Measurements from ENCODE around the gene SOAT2. TPM values are rescaled to one million over a fixed set of nuclear protein-coding genes. Genes with fewer than 3 reads are reported as not detected.

The SOAT2 gene
- total RNA-seq, 1 experiment from 2014 or later: not detected

DNA sequence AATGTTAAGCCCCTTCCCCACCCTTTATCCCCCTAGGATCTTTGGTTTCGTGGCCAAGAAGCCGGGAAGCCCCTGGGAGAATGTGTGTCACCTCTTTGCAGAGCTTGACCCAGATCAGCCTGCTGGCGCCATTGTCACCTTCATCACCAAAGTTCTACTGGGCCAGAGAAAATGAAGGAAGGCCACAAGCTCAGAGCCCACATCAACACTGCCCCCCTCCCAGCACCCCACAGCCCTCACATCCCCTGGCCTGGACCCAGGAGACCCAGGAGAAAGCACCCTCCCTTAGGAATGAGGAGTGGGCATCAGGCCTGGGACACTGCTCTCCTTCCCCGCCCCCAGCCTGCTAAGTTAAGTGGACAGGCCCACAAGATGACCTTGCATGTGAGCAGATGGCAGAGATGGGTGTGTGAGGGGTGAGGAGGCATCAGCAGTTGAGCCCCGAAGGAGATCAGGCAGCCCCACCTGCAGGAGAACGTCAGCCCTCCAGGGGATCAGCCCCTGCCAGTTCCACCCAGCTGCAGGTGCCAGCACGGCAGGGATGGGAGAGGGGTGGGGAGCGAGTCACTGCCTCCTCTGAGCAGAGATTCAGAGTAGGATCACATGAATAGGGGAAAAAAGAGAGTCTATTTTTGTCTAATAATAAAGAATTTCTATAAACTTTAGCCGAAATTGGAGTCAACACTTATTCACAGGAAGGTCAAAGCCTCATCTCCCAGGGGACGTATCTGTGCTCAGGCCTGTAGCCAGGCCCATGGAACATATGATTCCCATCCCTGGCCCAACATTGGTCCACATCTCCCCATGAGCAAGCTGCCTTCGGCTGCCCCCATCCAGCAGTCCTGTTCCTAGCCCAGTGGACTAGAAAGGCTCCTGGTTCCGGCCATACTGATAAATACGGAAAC lies 39.3 kb upstream of the SOAT2 start:
- Histone ChIP-seq H3K56ac (ENCODE audit: insufficient read length, low read depth, low read length) (no peak overlapping the region), H3K4me2 (ENCODE audit: insufficient read depth, insufficient read length, low read length) (no peak overlapping the region), H3K27me3 (ENCODE audit: insufficient read depth, low read length) (peaks cover 2% of the 10 kb centered on the region; the same call in 1 of the 2 replicates), H2AK5ac (ENCODE audit: insufficient read length, low read length) (no peak overlapping the region), H3K9me3 (ENCODE audit: control insufficient read depth, low read depth, low read length) (no peaks in the 10 kb centered on the region), H3K18ac (ENCODE audit: insufficient read length, low read depth, low read length) (no peak overlapping the region), H3K9ac (ENCODE audit: extremely low read depth, insufficient read length, low read length) (no peak overlapping the region), H3K23me2 (ENCODE audit: insufficient read length, low read depth, low read length, poor library complexity, severe bottlenecking) (no peaks in the 10 kb centered on the region), H2AFZ (ENCODE audit: low read length) (no peak overlapping the region), H3K27ac (ENCODE audit: insufficient read length, low read depth, low read length) (no peak overlapping the region), H4K20me1 (ENCODE audit: control insufficient read depth, insufficient read depth, insufficient read length) (no peaks in the 10 kb centered on the region), H3K14ac (ENCODE audit: insufficient read depth, low read length) (no peak overlapping the region), H3K4ac (ENCODE audit: low read depth, low read length) (no peak overlapping the region), H3K79me1 (ENCODE audit: insufficient read depth, low read depth, low read length, poor library complexity, severe bottlenecking) (no peaks in the 10 kb centered on the region), H2BK20ac (ENCODE audit: low read depth, low read length, poor library complexity, severe bottlenecking) (no peak overlapping the region), H2BK12ac (ENCODE audit: insufficient read length, low read depth, low read length) (no peak overlapping the region), H3T11ph (ENCODE audit: low read length) (no peak overlapping the region), H2BK15ac (ENCODE audit: low read depth, low read length) (no peak overlapping the region), H3K4me1 (ENCODE audit: insufficient read depth, low read length) (no peaks in the 10 kb centered on the region), H4K91ac (ENCODE audit: insufficient read length, low read depth, low read length) (no peak overlapping the region), H3K23ac (ENCODE audit: insufficient read length, low read depth, low read length) (no peak overlapping the region), H2BK120ac (ENCODE audit: low read depth, low read length, poor library complexity, severe bottlenecking) (no peak overlapping the region), H4K5ac (ENCODE audit: insufficient read length, low read depth, low read length) (no peak overlapping the region), H2BK5ac (ENCODE audit: insufficient read length, low read length) (no peak overlapping the region), H4K8ac (replicated peaks; ENCODE audit: insufficient read length, low read depth, low read length) (no peak overlapping the region), H3K79me2 (ENCODE audit: insufficient read depth, low read length) (no peaks in the 10 kb centered on the region)
- Mint-ChIP-seq H3K4me3 (no peak overlapping the region), H3K27ac (no peak overlapping the region), H3K9me3 (no peaks in the 10 kb centered on the region), H3K4me1 (peaks cover 17 to 21% of the 10 kb centered on the region in 2 experiments), H3K27me3 (ENCODE audit: low read depth) (peaks cover 31% of the 10 kb centered on the region), H3K36me3 (ENCODE audit: insufficient read depth in 1 of 3, low read depth in 3 of 3) (peaks cover 2 to 8% (median 4%) of the 10 kb centered on the region in 3 experiments; a peak in 4 of 7 replicates)
- TF ChIP-seq, protein P1, sequence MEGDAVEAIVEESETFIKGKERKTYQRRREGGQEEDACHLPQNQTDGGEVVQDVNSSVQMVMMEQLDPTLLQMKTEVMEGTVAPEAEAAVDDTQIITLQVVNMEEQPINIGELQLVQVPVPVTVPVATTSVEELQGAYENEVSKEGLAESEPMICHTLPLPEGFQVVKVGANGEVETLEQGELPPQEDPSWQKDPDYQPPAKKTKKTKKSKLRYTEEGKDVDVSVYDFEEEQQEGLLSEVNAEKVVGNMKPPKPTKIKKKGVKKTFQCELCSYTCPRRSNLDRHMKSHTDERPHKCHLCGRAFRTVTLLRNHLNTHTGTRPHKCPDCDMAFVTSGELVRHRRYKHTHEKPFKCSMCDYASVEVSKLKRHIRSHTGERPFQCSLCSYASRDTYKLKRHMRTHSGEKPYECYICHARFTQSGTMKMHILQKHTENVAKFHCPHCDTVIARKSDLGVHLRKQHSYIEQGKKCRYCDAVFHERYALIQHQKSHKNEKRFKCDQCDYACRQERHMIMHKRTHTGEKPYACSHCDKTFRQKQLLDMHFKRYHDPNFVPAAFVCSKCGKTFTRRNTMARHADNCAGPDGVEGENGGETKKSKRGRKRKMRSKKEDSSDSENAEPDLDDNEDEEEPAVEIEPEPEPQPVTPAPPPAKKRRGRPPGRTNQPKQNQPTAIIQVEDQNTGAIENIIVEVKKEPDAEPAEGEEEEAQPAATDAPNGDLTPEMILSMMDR (conservative IDR thresholded peaks at IDR 0.05): no peak
- no peak for DNase-seq
- WGBS (ENCODE audit: extremely low coverage, insufficient read length, low lambda C conversion rate): no CpG with 5 or more reads among the region's 13 CpGs

All from H9 (cell line).